ENCODE measurements around the gene PCNT.

PCNT gene

DNA sequence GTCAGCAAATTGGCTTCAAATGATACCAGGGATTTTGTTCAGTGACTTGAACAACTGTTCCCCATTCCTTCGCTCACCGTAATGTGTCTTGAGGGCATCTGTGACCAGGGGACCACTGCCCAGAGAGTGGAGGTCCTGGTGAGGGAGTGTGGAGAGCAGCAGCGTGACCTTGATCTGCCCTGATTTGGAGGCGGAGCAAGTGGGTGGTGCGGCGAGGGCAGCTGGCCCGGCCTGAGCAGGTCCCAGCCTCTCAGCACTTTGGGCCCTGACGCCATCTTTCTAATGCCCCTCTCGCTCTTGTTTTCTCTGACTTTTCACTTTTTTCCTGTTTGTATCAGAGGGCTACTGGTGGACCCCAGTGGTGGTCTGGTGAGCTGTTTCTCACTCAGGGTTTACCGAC is 165.8 kb downstream of the PCNT start:
- no peak for DNase-seq

- no peak for DNase-seq
These were observed 167.6 kb downstream of the PCNT start for GRCh38 chr21:46491553-46491952.

DNA sequence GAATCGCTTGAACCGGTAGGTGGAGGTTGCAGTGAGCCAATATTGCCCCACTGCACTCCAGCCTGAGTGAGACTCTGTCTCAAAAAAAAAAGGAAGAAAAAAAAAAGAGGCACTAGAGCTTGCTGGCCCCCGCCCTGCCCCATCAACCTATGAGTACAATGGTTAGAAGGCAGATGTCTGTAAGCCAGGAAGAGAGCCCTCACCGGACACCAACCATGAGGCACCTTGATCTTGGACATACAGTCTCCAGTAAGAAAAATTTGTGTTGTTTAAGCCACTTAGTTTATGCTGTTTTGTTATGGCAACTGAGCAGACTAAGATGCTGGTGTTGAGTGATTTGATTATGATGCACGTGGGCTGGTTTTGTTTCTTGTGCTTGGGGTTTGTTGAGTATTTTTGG is 168.9 kb downstream of the PCNT start:
- DNase-seq = no peak

DNA sequence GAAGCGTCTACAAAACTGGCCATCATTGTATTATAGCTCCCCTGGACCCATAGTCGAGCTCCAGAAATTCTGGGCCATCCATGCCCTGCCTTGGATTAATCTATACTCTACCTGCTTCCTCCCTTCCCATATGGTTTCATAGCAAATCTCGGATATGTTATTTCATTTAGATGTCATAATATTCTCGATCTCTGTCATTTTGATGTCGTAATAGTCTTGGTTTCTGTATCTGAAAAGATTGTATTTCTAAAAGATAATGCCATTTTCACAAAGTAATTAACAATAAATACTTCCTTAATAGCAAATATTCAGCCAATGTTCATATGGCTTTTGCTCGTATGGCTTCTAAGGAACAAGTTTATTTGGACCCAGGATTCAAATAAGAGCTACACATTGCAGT is 169.9 kb downstream of the PCNT start:
- DNase-seq = no peak

Data from SIG-M5 (cell line).